Measurements from ENCODE around the gene CCDC142. TPM values are rescaled to one million over a fixed set of nuclear protein-coding genes. Genes with fewer than 3 reads are reported as not detected.

Gene CCDC142
- total RNA-seq, 1 experiment from 2014 or later = 14.0 TPM

DNA sequence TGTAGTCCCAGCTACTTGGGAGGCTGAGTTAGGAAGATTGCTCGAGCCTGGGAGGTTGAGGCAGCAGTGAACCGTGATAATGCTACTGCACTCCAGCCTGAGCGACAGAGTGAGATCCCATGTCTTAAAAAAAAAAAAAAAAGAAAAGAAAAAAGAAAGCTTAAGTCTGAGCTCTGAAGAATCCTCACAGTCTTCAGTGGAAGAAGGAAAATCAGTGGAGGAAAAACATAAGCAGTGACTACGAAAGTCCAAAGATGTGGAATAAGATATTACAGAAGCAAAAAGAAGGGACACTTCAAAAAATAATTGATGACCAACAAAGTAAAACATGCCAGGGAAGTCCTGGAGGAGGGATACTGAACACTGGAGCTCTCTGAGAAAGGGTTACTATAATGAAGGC, 27.5 kb upstream of the CCDC142 start:
- Mint-ChIP-seq H3K4me1 (peaks cover 27% of the 10 kb centered on the region), H3K36me3 (peaks cover 11% of the 10 kb centered on the region), H3K9me3 (no peaks in the 10 kb centered on the region), H3K4me3 (no peak overlapping the region), H3K27me3 (ENCODE audit: low read depth) (peaks cover 91% of the 10 kb centered on the region), H3K27ac (no peak overlapping the region)
- POLR2A ChIA-PET = no interaction called here
- no peak for TF ChIP-seq OVOL2 (CRISPR knock-in tag; IDR thresholded peaks at IDR 0.05; ENCODE audit: borderline replicate concordance)
- no peak for TF ChIP-seq ZNF416 (CRISPR knock-in tag; IDR thresholded peaks at IDR 0.05)
- TF ChIP-seq, protein P1, sequence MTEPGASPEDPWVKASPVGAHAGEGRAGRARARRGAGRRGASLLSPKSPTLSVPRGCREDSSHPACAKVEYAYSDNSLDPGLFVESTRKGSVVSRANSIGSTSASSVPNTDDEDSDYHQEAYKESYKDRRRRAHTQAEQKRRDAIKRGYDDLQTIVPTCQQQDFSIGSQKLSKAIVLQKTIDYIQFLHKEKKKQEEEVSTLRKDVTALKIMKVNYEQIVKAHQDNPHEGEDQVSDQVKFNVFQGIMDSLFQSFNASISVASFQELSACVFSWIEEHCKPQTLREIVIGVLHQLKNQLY (CRISPR knock-in tag; IDR thresholded peaks at IDR 0.05) = no peak
- TF ChIP-seq ZNF317 (CRISPR knock-in tag; IDR thresholded peaks at IDR 0.05; ENCODE audit: borderline replicate concordance, low read depth) = no peak
- TF ChIP-seq NR1H2 (CRISPR knock-in tag; IDR thresholded peaks at IDR 0.05) = no peak
- TF ChIP-seq, protein P2, sequence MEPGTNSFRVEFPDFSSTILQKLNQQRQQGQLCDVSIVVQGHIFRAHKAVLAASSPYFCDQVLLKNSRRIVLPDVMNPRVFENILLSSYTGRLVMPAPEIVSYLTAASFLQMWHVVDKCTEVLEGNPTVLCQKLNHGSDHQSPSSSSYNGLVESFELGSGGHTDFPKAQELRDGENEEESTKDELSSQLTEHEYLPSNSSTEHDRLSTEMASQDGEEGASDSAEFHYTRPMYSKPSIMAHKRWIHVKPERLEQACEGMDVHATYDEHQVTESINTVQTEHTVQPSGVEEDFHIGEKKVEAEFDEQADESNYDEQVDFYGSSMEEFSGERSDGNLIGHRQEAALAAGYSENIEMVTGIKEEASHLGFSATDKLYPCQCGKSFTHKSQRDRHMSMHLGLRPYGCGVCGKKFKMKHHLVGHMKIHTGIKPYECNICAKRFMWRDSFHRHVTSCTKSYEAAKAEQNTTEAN (CRISPR knock-in tag; IDR thresholded peaks at IDR 0.05) = no peak
- TF ChIP-seq ZNF121 (CRISPR knock-in tag; IDR thresholded peaks at IDR 0.05) = no peak
- TF ChIP-seq, protein P3, sequence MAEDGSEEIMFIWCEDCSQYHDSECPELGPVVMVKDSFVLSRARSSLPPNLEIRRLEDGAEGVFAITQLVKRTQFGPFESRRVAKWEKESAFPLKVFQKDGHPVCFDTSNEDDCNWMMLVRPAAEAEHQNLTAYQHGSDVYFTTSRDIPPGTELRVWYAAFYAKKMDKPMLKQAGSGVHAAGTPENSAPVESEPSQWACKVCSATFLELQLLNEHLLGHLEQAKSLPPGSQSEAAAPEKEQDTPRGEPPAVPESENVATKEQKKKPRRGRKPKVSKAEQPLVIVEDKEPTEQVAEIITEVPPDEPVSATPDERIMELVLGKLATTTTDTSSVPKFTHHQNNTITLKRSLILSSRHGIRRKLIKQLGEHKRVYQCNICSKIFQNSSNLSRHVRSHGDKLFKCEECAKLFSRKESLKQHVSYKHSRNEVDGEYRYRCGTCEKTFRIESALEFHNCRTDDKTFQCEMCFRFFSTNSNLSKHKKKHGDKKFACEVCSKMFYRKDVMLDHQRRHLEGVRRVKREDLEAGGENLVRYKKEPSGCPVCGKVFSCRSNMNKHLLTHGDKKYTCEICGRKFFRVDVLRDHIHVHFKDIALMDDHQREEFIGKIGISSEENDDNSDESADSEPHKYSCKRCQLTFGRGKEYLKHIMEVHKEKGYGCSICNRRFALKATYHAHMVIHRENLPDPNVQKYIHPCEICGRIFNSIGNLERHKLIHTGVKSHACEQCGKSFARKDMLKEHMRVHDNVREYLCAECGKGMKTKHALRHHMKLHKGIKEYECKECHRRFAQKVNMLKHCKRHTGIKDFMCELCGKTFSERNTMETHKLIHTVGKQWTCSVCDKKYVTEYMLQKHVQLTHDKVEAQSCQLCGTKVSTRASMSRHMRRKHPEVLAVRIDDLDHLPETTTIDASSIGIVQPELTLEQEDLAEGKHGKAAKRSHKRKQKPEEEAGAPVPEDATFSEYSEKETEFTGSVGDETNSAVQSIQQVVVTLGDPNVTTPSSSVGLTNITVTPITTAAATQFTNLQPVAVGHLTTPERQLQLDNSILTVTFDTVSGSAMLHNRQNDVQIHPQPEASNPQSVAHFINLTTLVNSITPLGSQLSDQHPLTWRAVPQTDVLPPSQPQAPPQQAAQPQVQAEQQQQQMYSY (CRISPR knock-in tag; IDR thresholded peaks at IDR 0.05) = no peak
- no peak for TF ChIP-seq TEAD1 (CRISPR knock-in tag; IDR thresholded peaks at IDR 0.05)
- TF ChIP-seq, protein P4, sequence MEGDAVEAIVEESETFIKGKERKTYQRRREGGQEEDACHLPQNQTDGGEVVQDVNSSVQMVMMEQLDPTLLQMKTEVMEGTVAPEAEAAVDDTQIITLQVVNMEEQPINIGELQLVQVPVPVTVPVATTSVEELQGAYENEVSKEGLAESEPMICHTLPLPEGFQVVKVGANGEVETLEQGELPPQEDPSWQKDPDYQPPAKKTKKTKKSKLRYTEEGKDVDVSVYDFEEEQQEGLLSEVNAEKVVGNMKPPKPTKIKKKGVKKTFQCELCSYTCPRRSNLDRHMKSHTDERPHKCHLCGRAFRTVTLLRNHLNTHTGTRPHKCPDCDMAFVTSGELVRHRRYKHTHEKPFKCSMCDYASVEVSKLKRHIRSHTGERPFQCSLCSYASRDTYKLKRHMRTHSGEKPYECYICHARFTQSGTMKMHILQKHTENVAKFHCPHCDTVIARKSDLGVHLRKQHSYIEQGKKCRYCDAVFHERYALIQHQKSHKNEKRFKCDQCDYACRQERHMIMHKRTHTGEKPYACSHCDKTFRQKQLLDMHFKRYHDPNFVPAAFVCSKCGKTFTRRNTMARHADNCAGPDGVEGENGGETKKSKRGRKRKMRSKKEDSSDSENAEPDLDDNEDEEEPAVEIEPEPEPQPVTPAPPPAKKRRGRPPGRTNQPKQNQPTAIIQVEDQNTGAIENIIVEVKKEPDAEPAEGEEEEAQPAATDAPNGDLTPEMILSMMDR (IDR thresholded peaks at IDR 0.05) = no peak
- TF ChIP-seq ELF4 (CRISPR knock-in tag; IDR thresholded peaks at IDR 0.05; ENCODE audit: low read depth) = no peak
- TF ChIP-seq, protein P5, sequence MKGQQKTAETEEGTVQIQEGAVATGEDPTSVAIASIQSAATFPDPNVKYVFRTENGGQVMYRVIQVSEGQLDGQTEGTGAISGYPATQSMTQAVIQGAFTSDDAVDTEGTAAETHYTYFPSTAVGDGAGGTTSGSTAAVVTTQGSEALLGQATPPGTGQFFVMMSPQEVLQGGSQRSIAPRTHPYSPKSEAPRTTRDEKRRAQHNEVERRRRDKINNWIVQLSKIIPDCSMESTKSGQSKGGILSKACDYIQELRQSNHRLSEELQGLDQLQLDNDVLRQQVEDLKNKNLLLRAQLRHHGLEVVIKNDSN (CRISPR knock-in tag; IDR thresholded peaks at IDR 0.05) = no peak
- DNase-seq (ENCODE audit: low spot score) (no peak), ATAC-seq (no peak)
- CTCF ChIA-PET = interaction anchor here (0.6 to 1.2 kb wide), 5 partner anchors 9 to 371 kb away, joined by 3 to 6 read pairs (median 4); partner anchors contain the start of genes CCDC142 and TTC31

DNA sequence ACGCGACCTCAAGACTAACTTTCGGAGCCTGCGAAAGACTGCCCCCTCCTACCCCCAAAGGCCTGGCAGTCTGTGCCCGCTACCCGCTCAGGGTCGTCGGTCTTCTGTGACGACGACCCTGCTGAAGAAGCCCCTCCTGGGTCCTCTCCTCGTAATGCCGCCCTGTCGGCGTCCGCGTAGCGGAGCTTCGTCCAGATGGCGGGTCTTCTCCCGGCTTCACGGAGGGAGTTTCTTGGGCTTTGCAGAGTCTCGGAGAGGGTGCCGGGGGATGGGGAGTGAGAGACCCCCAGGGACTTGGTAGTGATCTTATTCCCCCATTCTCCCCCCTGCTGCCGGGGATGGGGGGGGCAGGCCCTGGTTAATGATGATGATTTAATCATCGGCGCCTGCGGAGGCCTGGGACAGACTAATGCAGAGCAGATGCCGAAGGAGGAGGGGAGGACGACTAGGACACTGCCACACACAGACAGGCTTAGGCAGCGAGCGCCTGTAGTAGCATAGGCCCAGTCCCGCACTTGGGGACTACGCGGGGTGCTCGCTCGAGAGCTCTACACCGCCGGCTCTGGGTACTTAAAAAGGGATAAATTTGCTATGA, 25.2 kb upstream of the CCDC142 start:
- POLR2A ChIA-PET = interaction anchor here (1.0 to 1.4 kb wide), 3 partner anchors 8 to 50 kb away, joined by 3 to 8 read pairs (median 3); partner anchors contain the start of gene WBP1
- H3K4me1 Mint-ChIP-seq = peaks cover 28% of the 10 kb centered on the region
- H3K36me3 Mint-ChIP-seq = peaks cover 22% of the 10 kb centered on the region
- peaks cover 92% of the 10 kb centered on the region for H3K27me3 Mint-ChIP-seq (ENCODE audit: low read depth)
- DNase-seq (ENCODE audit: low spot score) (peak; percentile 45), ATAC-seq (peak; percentile 38)
- CTCF ChIA-PET = interaction anchor here (1.0 to 3.0 kb wide), 6 partner anchors 8 to 79 kb away, joined by 3 to 13 read pairs (median 5); partner anchors contain the start of genes CCDC142, TTC31 and WBP1
- peak overlapping the region; percentile 87 for H3K27ac Mint-ChIP-seq
- no peaks in the 10 kb centered on the region for H3K9me3 Mint-ChIP-seq
- H3K4me3 Mint-ChIP-seq = peak overlapping the region; percentile 99
- TF ChIP-seq ATF1 (CRISPR knock-in tag; IDR thresholded peaks at IDR 0.05) = no peak
- TF ChIP-seq, protein P4 (IDR thresholded peaks at IDR 0.05) = no peak
- TF ChIP-seq ZNF138 (CRISPR knock-in tag; conservative IDR thresholded peaks at IDR 0.05) = no peak
- no peak for TF ChIP-seq JUN (CRISPR knock-in tag; IDR thresholded peaks at IDR 0.05)
- TF ChIP-seq, protein P6, sequence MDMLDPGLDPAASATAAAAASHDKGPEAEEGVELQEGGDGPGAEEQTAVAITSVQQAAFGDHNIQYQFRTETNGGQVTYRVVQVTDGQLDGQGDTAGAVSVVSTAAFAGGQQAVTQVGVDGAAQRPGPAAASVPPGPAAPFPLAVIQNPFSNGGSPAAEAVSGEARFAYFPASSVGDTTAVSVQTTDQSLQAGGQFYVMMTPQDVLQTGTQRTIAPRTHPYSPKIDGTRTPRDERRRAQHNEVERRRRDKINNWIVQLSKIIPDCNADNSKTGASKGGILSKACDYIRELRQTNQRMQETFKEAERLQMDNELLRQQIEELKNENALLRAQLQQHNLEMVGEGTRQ (CRISPR knock-in tag; IDR thresholded peaks at IDR 0.05) = no peak
- no peak for TF ChIP-seq ZNF232 (CRISPR knock-in tag; IDR thresholded peaks at IDR 0.05)
- TF ChIP-seq CREB1 (CRISPR knock-in tag; IDR thresholded peaks at IDR 0.05) = no peak
- TF ChIP-seq, protein P7, sequence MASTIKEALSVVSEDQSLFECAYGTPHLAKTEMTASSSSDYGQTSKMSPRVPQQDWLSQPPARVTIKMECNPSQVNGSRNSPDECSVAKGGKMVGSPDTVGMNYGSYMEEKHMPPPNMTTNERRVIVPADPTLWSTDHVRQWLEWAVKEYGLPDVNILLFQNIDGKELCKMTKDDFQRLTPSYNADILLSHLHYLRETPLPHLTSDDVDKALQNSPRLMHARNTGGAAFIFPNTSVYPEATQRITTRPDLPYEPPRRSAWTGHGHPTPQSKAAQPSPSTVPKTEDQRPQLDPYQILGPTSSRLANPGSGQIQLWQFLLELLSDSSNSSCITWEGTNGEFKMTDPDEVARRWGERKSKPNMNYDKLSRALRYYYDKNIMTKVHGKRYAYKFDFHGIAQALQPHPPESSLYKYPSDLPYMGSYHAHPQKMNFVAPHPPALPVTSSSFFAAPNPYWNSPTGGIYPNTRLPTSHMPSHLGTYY (CRISPR knock-in tag; IDR thresholded peaks at IDR 0.05) = no peak
- no peak for TF ChIP-seq ZBTB21 (CRISPR knock-in tag; IDR thresholded peaks at IDR 0.05; ENCODE audit: borderline replicate concordance)
- no peak for TF ChIP-seq SP1 (CRISPR knock-in tag; conservative IDR thresholded peaks at IDR 0.05)
